ENCODE results near the gene GDF11.
A peak's percentile ranks its signal among the peaks of the same experiment; 100 is the strongest.

Gene GDF11

GRCh38 chr12:55707219-55707671 lies 35.7 kb upstream of the GDF11 start:
- no peak for DNase-seq (ENCODE audit: low spot score)

DNA sequence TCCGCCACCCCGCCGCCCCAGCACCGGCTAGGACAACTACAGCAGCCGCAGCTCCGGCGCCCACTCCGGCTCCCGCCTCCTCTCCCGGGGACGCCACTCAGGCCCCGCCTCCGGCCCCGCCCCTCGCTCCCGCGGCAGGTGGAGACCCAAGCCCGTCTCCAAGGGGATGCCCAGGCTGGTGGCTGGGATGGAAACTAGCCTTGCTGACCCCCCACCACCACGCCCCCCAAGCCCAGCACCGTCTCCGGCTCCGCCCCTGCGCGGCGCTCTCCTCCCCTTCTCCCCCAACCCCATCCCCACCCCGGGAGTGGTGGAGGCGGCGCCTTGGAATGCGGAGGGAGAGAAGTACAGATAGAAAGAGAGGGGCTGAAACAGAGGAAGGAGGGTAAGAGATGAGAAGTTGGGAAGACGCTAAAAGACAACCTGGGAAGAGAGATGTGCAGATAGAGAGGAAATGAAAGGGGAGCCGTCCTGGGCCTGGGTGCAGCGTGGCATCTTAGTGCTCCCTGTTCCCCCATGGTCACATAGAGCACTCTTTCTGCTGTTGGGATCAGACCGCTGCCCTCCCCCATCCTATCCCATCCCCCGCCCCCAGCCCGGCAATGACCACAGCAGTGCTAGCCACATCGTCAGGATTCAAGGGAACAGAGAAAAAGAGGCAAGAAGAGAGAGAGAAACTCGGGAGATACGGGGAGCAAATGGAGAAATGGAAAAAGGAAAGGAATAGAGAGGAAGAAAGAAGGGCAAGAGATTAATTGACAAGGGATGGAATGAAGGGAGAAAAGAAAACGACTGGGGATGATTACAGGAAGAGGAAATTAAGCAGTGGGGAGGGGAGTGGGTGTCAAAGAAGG lies 34.9 kb upstream of the GDF11 start, which contains the start of gene ITGA7:
Gene ITGA7 (minus strand): TSS at position 64 of the 854 bp plus-strand sequence. CDS start 222 bp downstream, outside the sequence.
- DNase-seq (ENCODE audit: low spot score), result no peak

DNA sequence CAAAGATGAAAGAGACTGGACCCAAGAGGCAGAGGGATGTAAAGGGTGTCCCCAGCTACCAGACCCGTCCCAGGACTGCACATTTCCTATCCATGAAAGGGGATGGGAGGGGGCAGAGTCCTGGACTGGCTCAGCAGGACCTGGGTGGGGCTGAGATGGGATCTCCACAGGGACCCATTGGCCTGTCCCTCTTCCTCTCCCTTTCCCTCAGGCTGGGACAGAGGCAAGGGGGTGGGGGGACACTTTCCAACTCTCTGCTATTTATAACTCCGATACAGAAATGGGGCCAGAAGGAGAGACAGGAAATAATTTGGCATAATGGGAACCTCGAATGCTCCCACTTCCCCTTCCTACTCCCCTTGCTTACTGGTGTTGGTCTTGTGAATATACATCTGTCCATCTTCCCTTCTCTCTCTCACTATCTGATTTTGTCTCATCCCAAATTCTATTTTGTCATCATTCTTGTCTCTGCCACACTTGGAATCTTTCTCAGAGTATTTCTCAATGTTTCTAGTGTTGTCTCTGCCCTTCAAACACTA lies 34.2 kb upstream of the GDF11 start:
- DNase-seq (ENCODE audit: low spot score), result no peak

- no peak for DNase-seq (ENCODE audit: low spot score)
Measured at GRCh38 chr12:55711786-55712553, 31.0 kb upstream of the GDF11 start.

DNA sequence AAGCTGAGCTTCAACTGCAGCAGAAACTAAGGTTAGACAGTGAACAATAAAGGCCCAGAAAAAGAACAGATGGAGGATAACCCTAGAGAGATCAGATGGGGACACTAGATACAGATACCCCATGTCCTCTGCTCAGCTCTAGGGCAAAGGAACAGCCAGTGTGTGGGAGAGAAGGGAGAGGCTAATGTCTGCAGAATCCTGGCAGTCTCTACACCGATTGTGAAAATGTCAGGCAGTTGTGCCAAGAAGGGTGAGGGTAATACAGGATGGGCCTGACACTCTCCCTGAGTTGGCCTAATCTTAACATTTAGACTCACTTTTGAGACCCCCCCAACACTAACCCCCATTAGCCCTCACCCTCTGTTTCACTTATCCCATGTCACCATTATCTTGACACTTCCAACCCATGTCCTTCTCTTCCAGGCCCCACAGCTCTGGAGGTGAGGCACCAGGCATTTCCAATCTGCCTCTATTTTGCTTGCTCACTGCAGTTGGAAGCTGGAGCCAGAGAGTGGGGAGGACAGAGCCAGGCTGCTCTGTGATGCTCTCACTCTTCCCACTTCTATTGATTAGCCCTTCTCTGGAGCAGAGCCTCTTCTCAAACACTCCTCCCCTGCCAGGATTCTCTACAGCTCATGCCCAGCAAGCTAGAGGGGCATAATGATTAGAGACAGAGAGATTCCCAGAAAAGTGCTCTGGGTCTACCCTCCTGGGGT lies 30.1 kb upstream of the GDF11 start:
- no peak for DNase-seq (ENCODE audit: low spot score)

DNA sequence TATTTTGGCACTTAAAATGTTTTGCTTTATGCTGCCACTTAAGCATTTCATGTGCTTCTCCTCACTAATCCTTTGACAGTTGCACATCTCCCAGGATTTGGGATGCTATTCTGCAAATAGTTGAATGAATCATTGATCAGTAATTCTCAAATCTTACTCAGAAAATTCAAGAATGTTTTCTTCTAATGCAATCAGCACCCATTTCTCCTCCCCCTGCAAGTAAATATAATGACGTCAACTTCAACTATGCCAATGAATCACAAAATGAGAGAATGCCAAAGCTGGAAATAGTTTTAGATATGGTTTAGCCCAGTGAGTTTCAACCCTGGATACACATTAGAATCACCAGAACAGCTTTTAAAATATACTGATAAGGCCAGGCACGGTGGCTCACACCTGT lies 29.2 kb upstream of the GDF11 start:
- DNase-seq (ENCODE audit: low spot score), result no peak

DNA sequence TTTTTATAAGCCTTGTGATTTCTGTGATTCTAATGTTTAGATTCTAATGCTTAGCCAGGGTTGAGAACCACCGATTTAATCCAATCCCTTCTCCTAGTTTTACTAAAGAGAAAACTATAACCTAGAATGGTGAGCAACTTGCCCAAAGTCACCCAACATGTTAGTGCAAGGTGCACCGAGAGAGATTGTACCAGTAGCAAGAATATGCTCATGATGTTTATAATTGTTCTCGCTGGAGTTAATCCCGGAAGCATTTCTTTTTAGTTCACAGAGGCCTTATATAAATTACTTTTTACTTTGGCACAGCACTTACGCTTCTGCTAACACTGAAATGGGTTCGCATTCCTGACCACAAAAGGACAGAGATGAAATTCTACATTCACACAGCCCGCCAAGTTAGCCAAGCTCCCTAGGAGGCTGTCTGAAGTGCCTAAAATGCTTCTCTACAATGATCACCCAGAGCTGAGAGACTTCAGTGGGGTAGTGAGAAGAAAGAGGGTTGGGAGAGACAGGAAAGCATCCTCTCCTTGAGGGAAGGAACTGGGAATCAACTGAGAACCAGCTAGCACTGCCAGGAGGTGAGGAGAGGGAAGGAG lies 27.7 kb upstream of the GDF11 start:
- no peak for DNase-seq (ENCODE audit: low spot score)

DNA sequence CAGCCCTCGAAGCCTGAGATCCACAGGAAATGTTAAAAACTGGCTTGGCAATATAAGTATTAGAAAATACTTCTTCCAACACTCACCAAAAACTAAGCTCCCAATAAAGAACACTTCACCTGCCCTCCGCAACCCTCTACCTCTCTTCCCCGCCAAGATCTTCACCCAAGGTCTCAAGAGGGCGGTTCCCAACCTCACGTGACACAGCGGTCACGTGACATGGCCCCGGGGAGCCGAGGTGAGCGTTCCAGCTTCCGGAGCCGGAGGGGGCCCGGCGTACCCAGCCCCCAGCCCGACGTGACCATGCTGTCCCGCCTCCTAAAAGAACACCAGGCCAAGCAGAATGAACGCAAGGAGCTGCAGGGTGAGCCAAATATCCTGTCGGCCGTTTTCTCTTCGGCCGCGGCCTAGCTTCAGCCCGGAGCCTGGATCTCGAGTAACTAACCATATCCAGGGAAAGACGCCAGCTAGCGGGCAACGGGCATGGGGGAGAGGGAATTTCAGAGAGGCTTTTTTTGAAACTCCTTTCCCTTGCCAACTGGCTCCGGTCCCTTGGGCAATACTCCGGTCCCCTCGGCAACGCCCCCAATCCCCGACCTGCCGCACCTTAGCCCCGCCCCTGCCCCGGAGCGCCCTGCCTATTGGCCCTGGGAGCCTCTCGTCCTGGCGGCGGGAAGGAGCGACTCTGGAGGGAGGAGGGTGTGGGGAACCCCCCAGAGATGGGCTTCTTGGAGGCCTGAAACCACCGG lies 26.9 kb upstream of the GDF11 start, which contains the start of gene BLOC1S1:
Gene BLOC1S1 (plus strand): TSS at position 214 of the 749 bp plus-strand sequence. CDS start 6 bp downstream, at position 220.
- peak; percentile 95 for DNase-seq (ENCODE audit: low spot score)

DNA sequence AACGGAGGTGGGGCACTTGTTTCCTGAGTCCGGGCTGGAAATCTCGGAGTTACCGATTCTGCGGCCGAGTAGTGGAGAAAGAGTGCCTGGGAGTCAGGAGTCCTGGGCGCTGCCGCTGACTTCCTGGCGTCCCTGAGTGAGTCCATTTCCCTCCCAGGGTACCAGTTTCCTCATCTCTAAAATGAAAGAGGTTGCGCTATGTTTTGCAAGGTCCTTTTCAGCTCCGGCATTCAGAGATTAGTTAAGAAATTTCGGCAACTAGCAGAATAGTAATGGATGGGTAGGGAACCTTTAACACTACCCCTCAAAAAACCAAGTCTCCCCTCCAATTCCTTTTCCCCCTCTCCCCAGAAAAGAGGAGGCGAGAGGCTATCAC lies 26.4 kb upstream of the GDF11 start:
- no peak for DNase-seq (ENCODE audit: low spot score)

GRCh38 chr12:55717011-55718007 lies 25.6 kb upstream of the GDF11 start:
- DNase-seq (ENCODE audit: low spot score), result no peak

GRCh38 chr12:55718015-55718414 lies 24.9 kb upstream of the GDF11 start:
- DNase-seq (ENCODE audit: low spot score), result no peak

DNA sequence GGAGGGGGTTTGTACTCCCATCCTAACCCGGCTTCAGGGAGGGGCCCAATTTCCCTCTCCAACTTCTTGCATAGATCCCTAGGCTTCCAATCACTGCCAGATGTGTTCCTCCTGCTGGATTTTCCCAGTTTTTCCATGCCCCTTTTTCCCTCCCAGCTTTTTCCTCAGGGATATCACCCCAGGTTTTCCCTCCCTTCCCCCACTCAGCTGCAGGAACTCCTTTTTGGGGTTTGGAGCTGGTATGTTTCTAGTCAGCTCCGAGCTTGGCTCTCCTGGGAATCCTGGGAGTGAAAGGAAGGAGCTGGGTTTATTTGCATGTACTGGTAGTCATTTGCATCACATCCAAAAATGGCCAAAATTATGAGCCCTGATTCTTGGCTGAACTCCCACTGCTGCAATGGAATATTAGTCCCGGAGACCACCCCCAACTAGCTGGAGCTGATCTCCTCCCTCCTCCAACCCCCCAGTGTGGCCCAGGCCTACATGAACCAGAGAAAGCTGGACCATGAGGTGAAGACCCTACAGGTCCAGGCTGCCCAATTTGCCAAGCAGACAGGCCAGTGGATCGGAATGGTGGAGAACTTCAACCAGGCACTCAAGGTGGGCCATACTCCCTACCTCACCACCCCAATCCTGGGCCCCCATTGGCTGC lies 24.2 kb upstream of the GDF11 start:
- DNase-seq (ENCODE audit: low spot score), result no peak

- no peak for DNase-seq (ENCODE audit: low spot score)
Measured at GRCh38 chr12:55719371-55719770, 23.6 kb upstream of the GDF11 start.

- no peak for DNase-seq (ENCODE audit: low spot score)
Measured at GRCh38 chr12:55720071-55720564, 22.8 kb upstream of the GDF11 start, which contains the start of gene RDH5. RDH5 (plus strand) TSS chr12:55720393; CDS start chr12:55721185, 792 bp downstream.

GRCh38 chr12:55720894-55721444 lies 22.0 kb upstream of the GDF11 start:
- no peak for DNase-seq (ENCODE audit: low spot score)

DNA sequence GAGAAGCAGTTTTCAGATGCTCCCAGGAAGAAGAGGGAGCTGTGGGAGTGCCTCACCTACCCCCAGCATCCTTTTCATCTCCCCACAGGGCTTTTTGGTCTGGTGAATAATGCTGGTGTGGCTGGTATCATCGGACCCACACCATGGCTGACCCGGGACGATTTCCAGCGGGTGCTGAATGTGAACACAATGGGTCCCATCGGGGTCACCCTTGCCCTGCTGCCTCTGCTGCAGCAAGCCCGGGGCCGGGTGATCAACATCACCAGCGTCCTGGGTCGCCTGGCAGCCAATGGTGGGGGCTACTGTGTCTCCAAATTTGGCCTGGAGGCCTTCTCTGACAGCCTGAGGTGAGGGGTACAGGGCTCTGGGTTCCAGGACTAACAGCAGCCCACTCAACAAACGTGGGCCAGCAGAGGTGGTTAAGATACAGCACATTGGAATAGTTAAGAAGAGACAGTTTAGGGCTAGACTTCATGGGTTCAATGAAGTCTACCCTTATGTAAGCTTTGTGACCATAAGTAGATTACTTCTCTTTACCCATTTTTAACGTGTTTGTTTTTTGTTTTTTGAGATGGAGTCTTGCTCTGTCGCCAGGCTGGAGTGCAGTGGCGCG lies 21.2 kb upstream of the GDF11 start:
- no peak for DNase-seq (ENCODE audit: low spot score)

GRCh38 chr12:55722948-55723347 lies 20.0 kb upstream of the GDF11 start:
- DNase-seq (ENCODE audit: low spot score), result no peak

All from activated CD4-positive, alpha-beta T cell treated with anti-CD3 and anti-CD28 coated beads, Interleukin-2, Interleukin-4, amounts not matched to agents 100 ng/mL and 50 ng/mL, durations not matched to agents 16 hours and 8 hours (primary cell).